ENCODE results near the gene PDZD8.

Gene PDZD8

DNA sequence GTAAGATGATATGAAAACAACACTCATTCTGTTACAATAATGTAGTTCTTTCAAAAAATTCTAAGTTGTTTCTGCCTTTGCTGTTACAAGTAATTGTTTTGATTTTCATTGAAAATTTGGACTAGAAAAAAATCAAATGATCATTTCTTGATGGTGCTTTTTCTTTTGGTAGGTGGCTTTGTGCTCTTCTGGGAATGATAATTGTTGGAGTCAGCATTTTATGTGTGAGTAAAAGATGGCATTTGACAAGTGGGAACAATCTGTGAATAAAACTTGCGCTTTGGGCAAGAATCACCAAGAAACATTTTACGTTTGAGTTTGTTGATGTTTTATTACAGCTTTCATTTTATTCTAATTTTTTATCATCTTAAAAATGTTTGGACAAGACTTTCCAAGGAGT is 108.4 kb downstream of the PDZD8 start:
- FAIRE-seq (no peak), DNase-seq (ENCODE audit: insufficient read length, low spot score) (no peak)
- no peak for TF ChIP-seq POU2F2 (IDR thresholded peaks at IDR 0.05; ENCODE audit: low read depth, low read length)
- no peak for TF ChIP-seq POLR2A (IDR thresholded peaks at IDR 0.05; ENCODE audit: low read depth, low read length)
- TF ChIP-seq SPI1 (IDR thresholded peaks at IDR 0.05; ENCODE audit: low read depth, low read length), result no peak
- no peak for TF ChIP-seq PAX5 (IDR thresholded peaks at IDR 0.05; ENCODE audit: insufficient read depth, low read length, severe bottlenecking)
- TF ChIP-seq POLR2AphosphoS5 (IDR thresholded peaks at IDR 0.05; ENCODE audit: low read depth, low read length), result no peak
- no peak for TF ChIP-seq TAF1 (IDR thresholded peaks at IDR 0.05; ENCODE audit: low read depth, low read length)

DNA sequence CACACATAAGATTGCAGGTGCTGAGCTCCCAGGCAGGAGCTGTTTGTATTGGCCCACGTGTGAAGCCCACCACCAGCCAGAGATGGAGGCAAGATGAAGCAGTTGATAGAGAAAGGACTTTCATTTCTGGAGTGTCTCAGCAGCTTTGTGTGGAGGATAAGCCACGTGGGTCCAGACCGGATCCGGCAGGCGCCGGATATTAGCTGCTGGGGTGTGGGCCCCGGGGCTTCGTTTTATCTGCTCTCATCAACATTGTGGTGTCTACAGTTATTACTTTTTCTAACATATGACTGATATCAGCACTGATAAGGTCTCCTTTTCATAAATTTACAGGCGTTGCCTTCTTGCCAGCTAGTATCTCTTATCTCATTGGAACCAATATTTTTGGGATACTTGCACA is 108.8 kb downstream of the PDZD8 start:
- DNase-seq (ENCODE audit: insufficient read length, low spot score), result no peak
- FAIRE-seq, result no peak
- TF ChIP-seq POLR2AphosphoS5 (IDR thresholded peaks at IDR 0.05; ENCODE audit: low read depth, low read length) (no peak), PAX5 (IDR thresholded peaks at IDR 0.05; ENCODE audit: insufficient read depth, low read length, severe bottlenecking) (no peak), POLR2A (IDR thresholded peaks at IDR 0.05; ENCODE audit: low read depth, low read length) (no peak), TAF1 (IDR thresholded peaks at IDR 0.05; ENCODE audit: low read depth, low read length) (no peak), SPI1 (IDR thresholded peaks at IDR 0.05; ENCODE audit: low read depth, low read length) (no peak), POU2F2 (IDR thresholded peaks at IDR 0.05; ENCODE audit: low read depth, low read length) (no peak)

DNA sequence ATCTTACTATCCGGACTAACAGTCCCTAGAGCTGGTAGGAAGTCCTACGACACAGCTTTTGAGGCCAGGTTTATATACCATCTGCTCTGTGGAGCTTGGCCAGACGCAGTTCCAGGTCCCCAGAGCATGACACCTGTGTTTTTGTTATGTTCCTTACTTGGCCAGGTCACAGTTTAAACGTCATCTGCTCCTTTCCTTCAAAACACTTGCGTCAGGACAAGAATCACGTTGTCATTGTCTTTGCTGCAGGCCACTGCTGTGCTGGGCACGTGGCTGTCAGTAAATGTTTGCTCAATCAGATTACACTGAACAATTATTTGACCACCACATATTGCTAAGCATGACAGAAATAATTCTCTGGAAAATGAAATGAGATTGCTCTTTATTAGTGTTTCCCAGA is 110.5 kb downstream of the PDZD8 start:
- FAIRE-seq (no peak), DNase-seq (ENCODE audit: insufficient read length, low spot score) (no peak)
- no peak for TF ChIP-seq POLR2AphosphoS5 (IDR thresholded peaks at IDR 0.05; ENCODE audit: low read depth, low read length)

DNA sequence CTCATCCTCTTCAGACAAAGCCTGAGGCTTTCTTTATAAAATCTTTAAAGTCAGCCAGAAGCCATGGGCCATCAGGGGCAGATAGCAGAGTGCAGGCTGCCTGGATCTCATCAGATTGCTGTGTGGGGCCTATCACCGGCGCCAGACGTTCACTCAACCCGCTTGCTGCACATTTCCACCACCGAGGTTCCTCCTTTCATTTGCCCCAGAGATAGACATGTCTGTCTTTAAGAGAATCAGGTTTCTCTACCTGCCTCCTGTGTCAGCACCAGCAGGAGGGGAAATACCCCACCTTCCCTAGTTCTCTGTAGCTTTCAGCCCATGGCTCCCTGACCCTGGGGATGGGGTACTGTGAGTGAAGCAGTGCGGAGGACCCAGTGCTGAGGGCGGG is 112.3 kb downstream of the PDZD8 start:
- DNase-seq (ENCODE audit: insufficient read length, low spot score), result no peak
- FAIRE-seq, result no peak
- TF ChIP-seq POU2F2 (IDR thresholded peaks at IDR 0.05; ENCODE audit: low read depth, low read length) (no peak), PAX5 (IDR thresholded peaks at IDR 0.05; ENCODE audit: insufficient read depth, low read length, severe bottlenecking) (no peak), POLR2AphosphoS5 (IDR thresholded peaks at IDR 0.05; ENCODE audit: low read depth, low read length) (no peak), POLR2A (IDR thresholded peaks at IDR 0.05; ENCODE audit: low read depth, low read length) (no peak), SPI1 (IDR thresholded peaks at IDR 0.05; ENCODE audit: low read depth, low read length) (no peak), TAF1 (IDR thresholded peaks at IDR 0.05; ENCODE audit: low read depth, low read length) (no peak)

DNA sequence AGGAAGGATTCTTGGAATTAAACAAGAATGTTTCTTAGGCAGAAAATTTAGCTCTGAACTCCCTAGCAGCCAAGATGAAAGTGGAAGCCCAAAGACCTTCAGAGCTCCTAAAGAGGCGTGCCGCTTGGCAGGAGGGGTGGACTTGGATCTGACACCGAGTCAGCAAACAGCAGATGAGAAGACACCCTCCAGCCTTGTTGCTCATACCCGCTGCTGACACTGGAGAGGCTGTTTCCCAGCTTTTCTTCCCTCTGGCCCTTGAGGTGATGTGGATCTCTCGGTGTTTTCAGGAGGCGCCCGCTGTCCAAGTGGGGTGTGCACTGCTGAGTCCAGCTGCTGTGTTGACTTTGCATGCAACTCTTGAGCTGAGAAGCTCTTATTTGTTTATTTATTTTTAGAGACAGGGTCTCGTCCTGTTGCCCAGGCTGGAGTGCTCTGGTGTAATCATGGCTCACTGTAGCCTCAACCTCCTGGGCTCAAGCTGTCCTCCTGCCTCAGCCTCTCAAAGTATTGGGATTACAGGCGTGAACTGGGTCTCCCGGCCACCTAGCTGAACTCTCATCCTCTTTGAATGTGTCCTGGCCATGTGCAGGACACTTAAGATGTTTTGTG is 112.8 kb downstream of the PDZD8 start:
- FAIRE-seq, result no peak
- TF ChIP-seq POU2F2 (IDR thresholded peaks at IDR 0.05; ENCODE audit: low read depth, low read length), result no peak
- TF ChIP-seq POLR2A (IDR thresholded peaks at IDR 0.05; ENCODE audit: low read depth, low read length), result no peak
- TF ChIP-seq PAX5 (IDR thresholded peaks at IDR 0.05; ENCODE audit: insufficient read depth, low read length, severe bottlenecking), result no peak
- no peak for TF ChIP-seq SPI1 (IDR thresholded peaks at IDR 0.05; ENCODE audit: low read depth, low read length)
- no peak for TF ChIP-seq TAF1 (IDR thresholded peaks at IDR 0.05; ENCODE audit: low read depth, low read length)
- TF ChIP-seq POLR2AphosphoS5 (IDR thresholded peaks at IDR 0.05; ENCODE audit: low read depth, low read length), result no peak
- DNase-seq (ENCODE audit: insufficient read length, low spot score), result no peak

DNA sequence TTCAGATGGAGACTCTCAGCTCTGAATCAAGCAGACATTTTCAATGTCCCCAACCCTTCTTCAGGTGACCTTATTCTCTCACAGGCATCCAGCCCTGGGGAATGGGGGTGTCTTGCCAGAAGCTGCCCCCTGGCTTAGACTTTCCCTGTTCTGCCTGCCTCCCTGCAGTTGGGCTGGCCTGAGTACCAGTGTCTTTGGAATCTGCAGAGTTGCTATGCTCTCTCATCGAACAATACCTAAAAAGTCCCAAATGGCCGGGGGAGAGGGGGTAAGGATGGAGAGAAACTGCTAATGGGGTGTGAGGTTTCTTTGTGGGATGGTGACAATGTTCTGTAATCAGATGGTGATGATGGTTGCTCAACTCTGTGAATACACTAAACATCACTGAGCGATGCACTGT is 113.7 kb downstream of the PDZD8 start:
- TF ChIP-seq PAX5 (IDR thresholded peaks at IDR 0.05; ENCODE audit: insufficient read depth, low read length, severe bottlenecking) (no peak), SPI1 (IDR thresholded peaks at IDR 0.05; ENCODE audit: low read depth, low read length) (no peak), TAF1 (IDR thresholded peaks at IDR 0.05; ENCODE audit: low read depth, low read length) (no peak), POLR2A (IDR thresholded peaks at IDR 0.05; ENCODE audit: low read depth, low read length) (no peak), POLR2AphosphoS5 (IDR thresholded peaks at IDR 0.05; ENCODE audit: low read depth, low read length) (no peak), POU2F2 (IDR thresholded peaks at IDR 0.05; ENCODE audit: low read depth, low read length) (no peak)
- FAIRE-seq (no peak), DNase-seq (ENCODE audit: insufficient read length, low spot score) (no peak)

DNA sequence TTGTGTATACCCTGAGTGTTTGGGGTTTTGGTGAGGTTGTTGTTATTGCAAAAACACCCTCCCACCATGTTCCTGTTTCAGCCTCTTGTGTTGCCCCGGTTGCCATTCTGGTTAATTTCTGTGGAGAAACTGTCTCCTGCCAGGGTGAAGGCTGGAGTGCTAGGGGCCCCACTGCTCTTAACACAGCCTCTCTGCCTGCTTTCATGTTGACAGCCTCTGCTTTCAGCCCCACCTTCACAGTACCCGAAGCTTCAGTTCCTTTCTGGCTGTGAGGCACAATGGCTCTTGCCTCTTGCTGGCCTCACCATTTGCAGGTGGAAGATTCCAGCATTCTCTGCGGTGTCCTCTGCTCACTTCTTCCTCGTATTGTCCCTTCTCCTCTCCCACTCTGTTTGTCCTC is 115.2 kb downstream of the PDZD8 start:
- FAIRE-seq (no peak), DNase-seq (ENCODE audit: insufficient read length, low spot score) (no peak)
- TF ChIP-seq SPI1 (IDR thresholded peaks at IDR 0.05; ENCODE audit: low read depth, low read length) (no peak), POLR2AphosphoS5 (IDR thresholded peaks at IDR 0.05; ENCODE audit: low read depth, low read length) (no peak), POLR2A (IDR thresholded peaks at IDR 0.05; ENCODE audit: low read depth, low read length) (no peak), PAX5 (IDR thresholded peaks at IDR 0.05; ENCODE audit: insufficient read depth, low read length, severe bottlenecking) (no peak), TAF1 (IDR thresholded peaks at IDR 0.05; ENCODE audit: low read depth, low read length) (no peak), POU2F2 (IDR thresholded peaks at IDR 0.05; ENCODE audit: low read depth, low read length) (no peak)

DNA sequence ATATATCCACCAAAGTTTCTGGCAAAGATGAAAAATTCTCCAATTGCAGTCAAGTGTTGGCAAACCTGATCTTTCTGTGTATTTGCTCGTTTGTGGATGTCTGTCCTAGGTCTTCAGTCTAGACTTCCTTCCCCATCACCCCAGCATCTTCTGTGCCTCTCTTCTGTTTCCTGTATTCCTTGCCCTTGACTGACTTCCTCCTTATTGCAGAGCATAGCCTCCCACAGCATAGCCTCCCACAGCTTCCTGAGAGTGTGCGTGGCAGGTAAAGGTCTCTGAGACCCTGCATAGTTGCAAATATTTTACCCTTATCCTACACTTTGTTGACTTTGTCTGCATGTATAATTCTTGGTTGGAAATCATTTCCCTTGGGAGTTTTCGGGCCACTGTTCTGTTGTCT is 116.0 kb downstream of the PDZD8 start:
- TF ChIP-seq POLR2A (IDR thresholded peaks at IDR 0.05; ENCODE audit: low read depth, low read length), result no peak
- no peak for TF ChIP-seq PAX5 (IDR thresholded peaks at IDR 0.05; ENCODE audit: insufficient read depth, low read length, severe bottlenecking)
- TF ChIP-seq TAF1 (IDR thresholded peaks at IDR 0.05; ENCODE audit: low read depth, low read length), result no peak
- TF ChIP-seq POU2F2 (IDR thresholded peaks at IDR 0.05; ENCODE audit: low read depth, low read length), result no peak
- no peak for TF ChIP-seq SPI1 (IDR thresholded peaks at IDR 0.05; ENCODE audit: low read depth, low read length)
- TF ChIP-seq POLR2AphosphoS5 (IDR thresholded peaks at IDR 0.05; ENCODE audit: low read depth, low read length), result no peak
- FAIRE-seq, result no peak
- no peak for DNase-seq (ENCODE audit: insufficient read length, low spot score)

DNA sequence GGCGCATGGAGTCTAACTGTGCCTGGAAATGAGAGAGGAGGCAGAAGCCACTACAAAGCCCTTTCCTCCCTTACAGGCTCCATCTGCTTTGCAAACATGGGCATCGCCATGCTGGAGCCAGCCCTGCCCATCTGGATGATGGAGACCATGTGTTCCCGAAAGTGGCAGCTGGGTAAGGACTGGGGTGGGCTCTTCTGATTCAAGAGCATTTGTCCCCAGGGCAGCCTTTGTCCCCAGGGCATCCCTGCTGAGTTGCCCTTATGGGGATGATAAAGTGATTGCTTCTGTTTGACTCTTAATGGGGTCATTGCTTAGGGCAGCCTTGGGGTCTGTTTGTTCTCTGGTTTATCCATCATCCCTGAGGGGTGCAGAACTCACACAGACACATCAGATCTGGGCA is 117.5 kb downstream of the PDZD8 start:
- DNase-seq (ENCODE audit: insufficient read length, low spot score), result no peak
- FAIRE-seq, result no peak
- no peak for TF ChIP-seq TAF1 (IDR thresholded peaks at IDR 0.05; ENCODE audit: low read depth, low read length)
- TF ChIP-seq PAX5 (IDR thresholded peaks at IDR 0.05; ENCODE audit: insufficient read depth, low read length, severe bottlenecking), result no peak
- no peak for TF ChIP-seq POU2F2 (IDR thresholded peaks at IDR 0.05; ENCODE audit: low read depth, low read length)
- TF ChIP-seq POLR2AphosphoS5 (IDR thresholded peaks at IDR 0.05; ENCODE audit: low read depth, low read length), result no peak
- no peak for TF ChIP-seq POLR2A (IDR thresholded peaks at IDR 0.05; ENCODE audit: low read depth, low read length)
- no peak for TF ChIP-seq SPI1 (IDR thresholded peaks at IDR 0.05; ENCODE audit: low read depth, low read length)

DNA sequence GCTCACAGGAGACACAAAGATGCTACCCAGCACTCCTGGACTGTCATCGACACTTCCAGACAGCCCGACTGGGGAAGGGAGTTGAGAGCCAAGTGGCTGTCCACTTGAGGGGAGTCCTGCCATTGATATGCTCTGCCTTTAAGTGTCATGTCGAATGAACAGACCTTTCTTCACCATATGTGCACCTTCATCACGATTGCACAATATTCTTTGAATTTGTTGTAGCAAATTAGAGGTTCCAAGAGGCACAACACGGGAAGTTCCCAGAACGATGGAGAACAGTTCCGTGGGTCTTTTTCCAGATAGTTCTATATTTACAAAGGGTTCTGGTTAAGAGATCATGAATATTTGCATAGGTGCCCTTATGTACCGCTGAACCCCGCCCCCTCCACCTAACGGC is 118.3 kb downstream of the PDZD8 start:
- DNase-seq (ENCODE audit: insufficient read length, low spot score) (no peak), FAIRE-seq (no peak)
- TF ChIP-seq POLR2A (IDR thresholded peaks at IDR 0.05; ENCODE audit: low read depth, low read length) (no peak), POU2F2 (IDR thresholded peaks at IDR 0.05; ENCODE audit: low read depth, low read length) (no peak), POLR2AphosphoS5 (IDR thresholded peaks at IDR 0.05; ENCODE audit: low read depth, low read length) (no peak), PAX5 (IDR thresholded peaks at IDR 0.05; ENCODE audit: insufficient read depth, low read length, severe bottlenecking) (no peak), SPI1 (IDR thresholded peaks at IDR 0.05; ENCODE audit: low read depth, low read length) (no peak), TAF1 (IDR thresholded peaks at IDR 0.05; ENCODE audit: low read depth, low read length) (no peak)

Data from GM12891 (cell line).